PC-3 (cell line): Measurements from ENCODE around the gene STAP1.

Source experiments
- CTCF ChIP-seq: fragments of 300-600 bp; sonication (generic); conservative IDR thresholded peaks from 2 replicates; pipeline ENCODE4 v1.5.1; 2017; ENCODE audit warnings: antibody characterized with exemption, low read depth, mild to moderate bottlenecking, low read length
- EZH2 ChIP-seq: fragments of 300-600 bp; sonication (generic); IDR thresholded peaks from one replicate; pipeline ENCODE4 v1.6.1; 2017; ENCODE audit warnings: antibody characterized with exemption, mild to moderate bottlenecking, low read length; ENCODE audit not compliant: unreplicated experiment
- EZH2phosphoT487 ChIP-seq: fragments of 300-600 bp; sonication (generic); IDR thresholded peaks from 2 replicates; pipeline ENCODE4 v1.6.1; 2018; ENCODE audit warnings: mild to moderate bottlenecking, antibody characterized with exemption, low read length, borderline replicate concordance

GRCh38 chr4:67554096-67554495, 4.4 kb upstream of the STAP1 start:
- TF ChIP-seq CTCF (no peak), EZH2phosphoT487 (no peak), EZH2 (no peak)
